Measurements from ENCODE around the gene TNS2. TPM values are rescaled to one million over a fixed set of nuclear protein-coding genes. Genes with fewer than 3 reads are reported as not detected.

TNS2 gene
- total and polyA plus RNA-seq, 2 donors (not counting 1 experiment from before 2014, with no cell fraction given), result 0.60 to 1.3 TPM

GRCh38 chr12:53098354-53098981, 48.6 kb downstream of the TNS2 start:
- no peak for TF ChIP-seq CTCF (IDR thresholded peaks at IDR 0.05)
- TF ChIP-seq EZH2 (IDR thresholded peaks at IDR 0.05; ENCODE audit: borderline replicate concordance, insufficient read depth, low read depth, low read length, poor library complexity, severe bottlenecking), result no peak
- peak overlapping the region; percentile 89 for H2AFZ ChIP-seq (ENCODE audit: insufficient read depth, low read depth, low read length, poor library complexity, severe bottlenecking)
- Mint-ChIP-seq H3K4me3 (peak overlapping the region; percentile 90), H3K27me3 (peaks cover 18% of the 10 kb centered on the region), H3K4me1 (peaks cover 37% of the 10 kb centered on the region), H3K9me3 (ENCODE audit: insufficient read depth) (no peaks in the 10 kb centered on the region), H3K27ac (no peak overlapping the region)
- 71% methylated on average over 6 of the region's 13 CpGs for WGBS (ENCODE audit: insufficient coverage)
- peak overlapping the region; percentile 78 for H3K9ac ChIP-seq (ENCODE audit: low read length)
- H4K20me1 ChIP-seq (ENCODE audit: control insufficient read depth, insufficient read depth, low read length, poor library complexity, severe bottlenecking), result no peaks in the 10 kb centered on the region
- peak overlapping the region in 4 of 5 experiments; percentile 51 to 69 (median 58) for H3K4me3 ChIP-seq (ENCODE audit: control extremely low read depth in 1 of 5, extremely low read depth in 1 of 5, insufficient read depth in 1 of 5, low read depth in 2 of 5, low read length in 4 of 5)
- peaks cover 30 to 40% of the 10 kb centered on the region in 2 donors for H3K4me1 ChIP-seq (ENCODE audit: control insufficient read depth in 2 of 2, insufficient read depth in 2 of 2, low read length in 2 of 2)
- H3K9me3 ChIP-seq (ENCODE audit: control extremely low read depth in 1 of 3, control insufficient read depth in 2 of 3, insufficient read depth in 1 of 3, low read length in 2 of 3), result no peaks in the 10 kb centered on the region
- peaks cover 0 to 18% (median 7%) of the 10 kb centered on the region in 4 experiments for H3K27me3 ChIP-seq (replicated peaks in 1 of 4; ENCODE audit: control extremely low read depth in 1 of 4, control insufficient read depth in 3 of 4, insufficient read depth in 4 of 4, low read length in 3 of 4)
- ChIA-PET POLR2A (interaction anchor here (0.8 to 2.6 kb wide), 3 partner anchors 12 to 44 kb away, joined by 3 to 11 read pairs (median 4); partner anchors contain the start of gene SPRYD3), CTCF (interaction anchor here (0.6 to 13.1 kb wide), 21 partner anchors 8 to 1301 kb away, joined by 3 to 344 read pairs (median 5); partner anchors contain the start of gene SPRYD3)
- peak overlapping the region; percentile 100 for H3K4me2 ChIP-seq (replicated peaks; ENCODE audit: low read depth, low read length, poor library complexity, severe bottlenecking)
- ATAC-seq (ENCODE audit: low read depth) (no peak), DNase-seq (peak; percentile 16)
- no peaks in the 10 kb centered on the region for H3K79me2 ChIP-seq (ENCODE audit: control insufficient read depth, insufficient read depth, low read length)
- no peaks in the 10 kb centered on the region for H3K36me3 ChIP-seq (replicated peaks in 1 of 2; ENCODE audit: control extremely low read depth in 1 of 2, control insufficient read depth in 1 of 2, extremely low read depth in 1 of 2, insufficient read depth in 2 of 2, low read length in 1 of 2)
- H3K27ac ChIP-seq (ENCODE audit: low read length in 2 of 2), result no peak overlapping the region
- intact Hi-C loops (cut with micrococcal nuclease), result loop anchor here (5.0 kb wide), 1 partner anchor 46 kb away; the partner anchor contains the start of gene TNS2
